ENCODE data around the gene BMI1.

BMI1 gene

GRCh38 chr10:22344249-22344648 is 23.4 kb downstream of the BMI1 start:
- H3K4me3 ChIP-seq: no peak overlapping the region
- TF ChIP-seq CTCF (IDR thresholded peaks at IDR 0.05): no peak
- DNase-seq (ENCODE audit: low spot score): no peak
- H3K27ac ChIP-seq: no peak overlapping the region

- TF ChIP-seq CTCF (IDR thresholded peaks at IDR 0.05): no peak
- no peak for DNase-seq (ENCODE audit: low spot score)
- H3K4me3 ChIP-seq: peak overlapping the region; percentile 60
- H3K27ac ChIP-seq: no peak overlapping the region
Observed at GRCh38 chr10:22344781-22345300, 23.9 kb downstream of the BMI1 start.

- no peak for TF ChIP-seq CTCF (IDR thresholded peaks at IDR 0.05)
- DNase-seq (ENCODE audit: low spot score): no peak
Observed at GRCh38 chr10:22345301-22346095, 24.6 kb downstream of the BMI1 start, which contains the start of gene SPAG6. SPAG6 (plus strand) TSS chr10:22345496; CDS start chr10:22345612, 116 bp downstream.

GRCh38 chr10:22346096-22346661 is 25.3 kb downstream of the BMI1 start:
- DNase-seq (ENCODE audit: low spot score): no peak
- no peak for TF ChIP-seq CTCF (IDR thresholded peaks at IDR 0.05)
- Histone ChIP-seq H3K4me3 (no peak overlapping the region), H3K27ac (no peak overlapping the region)

More at GRCh38 chr10:22345301-22346095, 24.6 kb downstream of the BMI1 start, which contains the start of gene SPAG6:
- no peak within 1 kb of the TSS for H3K27ac ChIP-seq
- H3K4me3 ChIP-seq: peak within 1 kb of the TSS; percentile 60

GRCh38 chr10:22349755-22350154 is 28.9 kb downstream of the BMI1 start:
- no peak overlapping the region for H3K27ac ChIP-seq
- DNase-seq (ENCODE audit: low spot score): no peak
- no peak overlapping the region for H3K4me3 ChIP-seq
- TF ChIP-seq CTCF (IDR thresholded peaks at IDR 0.05): no peak

- no peak for DNase-seq (ENCODE audit: low spot score)
- Histone ChIP-seq H3K27ac (no peak overlapping the region), H3K4me3 (no peak overlapping the region)
- TF ChIP-seq CTCF (IDR thresholded peaks at IDR 0.05): no peak
Observed at GRCh38 chr10:22351131-22351703, 30.3 kb downstream of the BMI1 start.

All from coronary artery (tissue), 2 donors.